ENCODE results near the gene SGSM2. TPM values are rescaled to one million over a fixed set of nuclear protein-coding genes. Genes with fewer than 3 reads are reported as not detected.

SGSM2 gene
- total and polyA plus RNA-seq, 2 of the 13 experiments (the other 11 are each of a cell fraction or from before 2014, with no cell fraction given): 30.4 to 51.3 TPM

- no peak for DNase-seq (ENCODE audit: low spot score)
- H3K4me3 ChIP-seq (replicated peaks in 1 of 3; ENCODE audit: insufficient read depth in 1 of 3, low read depth in 2 of 3, low read length in 3 of 3): no peak overlapping the region
- H3K27ac ChIP-seq (ENCODE audit: extremely low read length, insufficient read depth, low read length): no peak overlapping the region
These were observed 57.5 kb downstream of the SGSM2 start for GRCh38 chr17:2394775-2395201.

GRCh38 chr17:2395258-2396181 lies 58.2 kb downstream of the SGSM2 start:
- Histone ChIP-seq H3K4me1 (ENCODE audit: insufficient read depth, low read length) (peaks cover 52% of the 10 kb centered on the region), H3K4me3 (replicated peaks in 1 of 3; ENCODE audit: insufficient read depth in 1 of 3, low read depth in 2 of 3, low read length in 3 of 3) (peak overlapping the region in 2 of 3 experiments; percentile 68 to 87; a peak in 3 of 6 replicates), H3K36me3 (replicated peaks in 1 of 2; ENCODE audit: control insufficient read depth in 1 of 2, insufficient read depth in 2 of 2, low read length in 2 of 2) (no peaks in the 10 kb centered on the region), H3K9me3 (ENCODE audit: low read length) (no peaks in the 10 kb centered on the region), H4K20me1 (ENCODE audit: insufficient read depth, low read length) (peaks cover 41% of the 10 kb centered on the region), H3K27ac (ENCODE audit: extremely low read length, insufficient read depth, low read length) (peak overlapping the region; percentile 100), H3K79me2 (ENCODE audit: insufficient read depth, low read length) (peaks cover 33% of the 10 kb centered on the region), H3K27me3 (ENCODE audit: control insufficient read depth in 1 of 2, insufficient read depth in 2 of 2, low read length in 2 of 2) (no peaks in the 10 kb centered on the region; a peak in 1 of 5 replicates), H3K4me2 (ENCODE audit: low read depth, low read length) (peak overlapping the region; percentile 98), H3K9ac (ENCODE audit: insufficient read depth, low read depth, low read length) (peak overlapping the region; percentile 87), H2AFZ (ENCODE audit: low read length) (no peak overlapping the region)
- POLR2A ChIA-PET: interaction anchor here (0.8 to 0.9 kb wide), 2 partner anchors 13 to 59 kb away, joined by 3 read pairs; partner anchors contain the start of gene TSR1
- FAIRE-seq (no peak), DNase-seq (ENCODE audit: low spot score) (peak; percentile 30), ATAC-seq (no peak)
- in situ Hi-C loops (cut with HindIII; ENCODE audit: extremely low pct_ligation_motif_present, low pct_unique_long_range_greater_than_20kb): no loop called here
- no TSS peak for BruUV-seq (replicated peaks)
- CTCF ChIA-PET (ENCODE audit: low intra/inter-chr PET ratio, low total read pairs): no interaction called here
- WGBS (ENCODE audit: low lambda C conversion rate): 76% methylated on average over 19 of the region's 28 CpGs
- intact Hi-C loops (cut with micrococcal nuclease; ENCODE audit: unreplicated experiment): no loop called here
- TF ChIP-seq HNRNPLL (IDR thresholded peaks at IDR 0.05; ENCODE audit: low read depth, low read length, poor library complexity, severe bottlenecking): no peak
- peak; percentile 38; the same call in 1 of the 2 replicates for TF ChIP-seq ZNF740 (CRISPR knock-in tag; IDR thresholded peaks at IDR 0.05)
- no peak for TF ChIP-seq NR3C1 (CRISPR knock-in tag; IDR thresholded peaks at IDR 0.05)
- TF ChIP-seq HMGXB3 (CRISPR knock-in tag; IDR thresholded peaks at IDR 0.05; ENCODE audit: borderline replicate concordance): no peak
- no peak for TF ChIP-seq RFXAP (CRISPR knock-in tag; IDR thresholded peaks at IDR 0.05; ENCODE audit: borderline replicate concordance)
- TF ChIP-seq AKAP8 (CRISPR knock-in tag; IDR thresholded peaks at IDR 0.05): 0 out of 2 replicates have a peak, but pooled peaks have one; percentile 3
- no peak for TF ChIP-seq ZNF549 (CRISPR knock-in tag; IDR thresholded peaks at IDR 0.05)
- TF ChIP-seq ZNF468 (CRISPR knock-in tag; IDR thresholded peaks at IDR 0.05): no peak
- TF ChIP-seq ZNF3 (CRISPR knock-in tag; IDR thresholded peaks at IDR 0.05): no peak
- TF ChIP-seq ATF7 (IDR thresholded peaks at IDR 0.05): no peak
- TF ChIP-seq ATF7 (CRISPR knock-in tag; IDR thresholded peaks at IDR 0.05): no peak
- TF ChIP-seq ZNF724P (CRISPR knock-in tag; IDR thresholded peaks at IDR 0.05; ENCODE audit: borderline replicate concordance): no peak

More at GRCh38 chr17:2394775-2395201, 57.5 kb downstream of the SGSM2 start:
- Histone ChIP-seq H4K20me1 (ENCODE audit: insufficient read depth, low read length) (peaks cover 43% of the 10 kb centered on the region), H3K27me3 (ENCODE audit: control insufficient read depth in 1 of 2, insufficient read depth in 2 of 2, low read length in 2 of 2) (no peaks in the 10 kb centered on the region; a peak in 1 of 5 replicates), H3K9me3 (ENCODE audit: low read length) (no peaks in the 10 kb centered on the region), H3K36me3 (replicated peaks in 1 of 2; ENCODE audit: control insufficient read depth in 1 of 2, insufficient read depth in 2 of 2, low read length in 2 of 2) (peaks cover 0 to 1% of the 10 kb centered on the region in 2 experiments; a peak in 2 of 5 replicates), H3K4me1 (ENCODE audit: insufficient read depth, low read length) (peaks cover 52% of the 10 kb centered on the region), H3K4me2 (ENCODE audit: low read depth, low read length) (no peak overlapping the region), H2AFZ (ENCODE audit: low read length) (no peak overlapping the region), H3K79me2 (ENCODE audit: insufficient read depth, low read length) (peaks cover 34% of the 10 kb centered on the region), H3K9ac (ENCODE audit: insufficient read depth, low read depth, low read length) (no peak overlapping the region)
- 98% methylated on average over 14 of the region's 16 CpGs for WGBS (ENCODE audit: low lambda C conversion rate)
- in situ Hi-C loops (cut with HindIII; ENCODE audit: extremely low pct_ligation_motif_present, low pct_unique_long_range_greater_than_20kb) (no loop called here), intact Hi-C loops (cut with micrococcal nuclease; ENCODE audit: unreplicated experiment) (no loop called here)
- BruUV-seq (replicated peaks): no TSS peak
- no peak for FAIRE-seq
- CTCF ChIA-PET (ENCODE audit: low intra/inter-chr PET ratio, low total read pairs): no interaction called here
- POLR2A ChIA-PET: no interaction called here
- no peak for ATAC-seq
- 0 out of 2 replicates have a peak, but pooled peaks have one; percentile 10 for TF ChIP-seq POLR2AphosphoS2 (IDR thresholded peaks at IDR 0.05; ENCODE audit: low read depth, low read length)
- no peak for TF ChIP-seq PAF1 (CRISPR knock-in tag; IDR thresholded peaks at IDR 0.05)

Measured in HepG2 (cell line).